Colonic mucosa (tissue), 4 donors: Measurements from ENCODE around the gene ZCCHC7. TPM values are rescaled to one million over a fixed set of nuclear protein-coding genes. Genes with fewer than 3 reads are reported as not detected.

Experiments
- DNase-seq: peaks from one replicate; pipeline ENCODE4 v3.0.0-alpha.2; 2020
- H3K27ac ChIP-seq: fragments of 200-600 bp; one replicate; pipeline ENCODE4 v1.8.0; 2021
- H3K27me3 ChIP-seq: fragments of 200-600 bp; one replicate; pipeline ENCODE4 v1.8.0; 2021
- H3K36me3 ChIP-seq: fragments of 200-600 bp; one replicate; pipeline ENCODE4 v1.8.0; 2021
- H3K4me1 ChIP-seq: fragments of 200-600 bp; one replicate; pipeline ENCODE4 v1.8.0; 2021; ENCODE audit warnings: mild to moderate bottlenecking
- H3K4me3 ChIP-seq: fragments of 200-600 bp; one replicate; pipeline ENCODE4 v1.8.0; 2021
- H3K9ac ChIP-seq, 2 donors: one replicate each; pipeline ENCODE4 v1.7.0; 2013; ENCODE audit warnings: control low read depth in 2 of 2, low read depth in 2 of 2, low read length in 2 of 2
- H3K9me3 ChIP-seq: fragments of 200-600 bp; one replicate; pipeline ENCODE4 v1.8.0; 2021
- intact Hi-C: fragments of 100-400 bp; cut with DNase I; formaldehyde crosslinking; loops from one replicate; pipeline ENCODE4 v1.14.1; 2022
- total RNA-seq, 2 donors: library from RNA; stranded (reverse); fragmentation: NEBNext Ultra II Directional in 1 of 2; extraction: Animal tissue kit (Norgen Biotek cat#: 25700) in 1 of 2; gene quantifications; one replicate each; pipeline ENCODE4 v1.2.1, GENCODE V29; 2021
- TF ChIP-seq, protein P1 (sequence below): fragments of 200-600 bp; IDR thresholded peaks from one replicate; pipeline ENCODE4 v1.8.0; 2022; ENCODE audit warnings: antibody characterized with exemption, mild to moderate bottlenecking
- donor health status: healthy.
- donor health status: DM: no; HTN: no; CAD: no.
- donor health status: DM: no; HTN: no; CAD: no.

ZCCHC7 gene
- total RNA-seq, 2 donors from 2014 or later, result 14.6 to 15.9 TPM

DNA sequence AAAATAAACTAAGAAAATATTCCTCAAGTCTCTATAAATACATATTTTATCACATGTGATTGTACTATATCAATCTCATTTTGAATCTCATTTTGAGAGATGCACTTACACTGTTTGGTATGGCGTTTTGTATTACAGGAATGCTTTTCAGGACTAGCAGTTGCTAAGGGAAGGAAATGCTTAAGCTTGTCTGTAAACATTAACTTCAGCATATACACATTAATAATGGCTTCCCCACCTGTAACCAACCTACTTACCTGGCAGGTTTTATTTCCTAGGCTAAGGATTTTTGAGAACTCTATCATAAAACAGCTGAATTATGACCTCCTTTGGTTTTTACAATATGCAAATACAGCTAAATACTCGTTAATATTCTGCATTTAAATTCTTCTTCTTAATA is 161.2 kb downstream of the ZCCHC7 start:
- no peaks in the 10 kb centered on the region for H3K4me1 ChIP-seq
- intact Hi-C loops, result no loop called here
- H3K4me3 ChIP-seq, result no peak overlapping the region
- H3K9ac ChIP-seq, result no peak overlapping the region
- H3K27ac ChIP-seq, result no peak overlapping the region
- no peaks in the 10 kb centered on the region for H3K9me3 ChIP-seq
- no peaks in the 10 kb centered on the region for H3K27me3 ChIP-seq
- TF ChIP-seq, protein P1, sequence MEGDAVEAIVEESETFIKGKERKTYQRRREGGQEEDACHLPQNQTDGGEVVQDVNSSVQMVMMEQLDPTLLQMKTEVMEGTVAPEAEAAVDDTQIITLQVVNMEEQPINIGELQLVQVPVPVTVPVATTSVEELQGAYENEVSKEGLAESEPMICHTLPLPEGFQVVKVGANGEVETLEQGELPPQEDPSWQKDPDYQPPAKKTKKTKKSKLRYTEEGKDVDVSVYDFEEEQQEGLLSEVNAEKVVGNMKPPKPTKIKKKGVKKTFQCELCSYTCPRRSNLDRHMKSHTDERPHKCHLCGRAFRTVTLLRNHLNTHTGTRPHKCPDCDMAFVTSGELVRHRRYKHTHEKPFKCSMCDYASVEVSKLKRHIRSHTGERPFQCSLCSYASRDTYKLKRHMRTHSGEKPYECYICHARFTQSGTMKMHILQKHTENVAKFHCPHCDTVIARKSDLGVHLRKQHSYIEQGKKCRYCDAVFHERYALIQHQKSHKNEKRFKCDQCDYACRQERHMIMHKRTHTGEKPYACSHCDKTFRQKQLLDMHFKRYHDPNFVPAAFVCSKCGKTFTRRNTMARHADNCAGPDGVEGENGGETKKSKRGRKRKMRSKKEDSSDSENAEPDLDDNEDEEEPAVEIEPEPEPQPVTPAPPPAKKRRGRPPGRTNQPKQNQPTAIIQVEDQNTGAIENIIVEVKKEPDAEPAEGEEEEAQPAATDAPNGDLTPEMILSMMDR, result no peak
- no peaks in the 10 kb centered on the region for H3K36me3 ChIP-seq
- DNase-seq, result no peak

DNA sequence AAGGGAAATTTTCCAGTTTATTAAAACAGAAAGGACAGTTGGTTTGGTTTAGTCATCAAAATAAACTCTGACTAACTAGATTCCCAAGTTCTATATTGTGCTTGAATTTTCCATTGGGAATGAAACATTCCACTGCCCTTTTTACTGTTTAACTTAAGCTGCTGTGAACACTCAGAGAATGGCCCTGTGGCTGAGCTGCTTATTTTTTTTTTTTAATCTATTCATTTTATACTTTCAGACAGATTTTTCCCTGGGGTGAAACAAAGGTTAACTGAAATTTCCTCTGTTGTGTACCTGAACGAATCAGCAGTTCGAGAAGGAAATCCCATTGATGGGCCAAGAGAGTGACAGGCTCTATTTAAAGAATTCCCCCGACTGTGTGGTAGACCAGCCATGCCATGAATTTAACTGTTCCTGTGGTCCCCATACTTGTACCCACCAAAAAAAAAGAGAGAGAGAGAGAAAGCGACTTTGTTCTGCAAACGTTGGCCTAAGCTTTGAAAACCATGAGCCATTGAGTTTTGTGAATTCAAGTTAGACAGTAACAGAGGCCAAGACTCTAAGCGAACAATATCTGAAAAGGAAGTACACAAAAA is 163.5 kb downstream of the ZCCHC7 start:
- Histone ChIP-seq H3K4me1 (no peaks in the 10 kb centered on the region), H3K36me3 (no peaks in the 10 kb centered on the region), H3K9ac (no peak overlapping the region), H3K9me3 (no peaks in the 10 kb centered on the region), H3K27me3 (no peaks in the 10 kb centered on the region), H3K27ac (no peak overlapping the region), H3K4me3 (no peak overlapping the region)
- no peak for DNase-seq
- intact Hi-C loops, result no loop called here
- TF ChIP-seq, protein P1, result no peak

DNA sequence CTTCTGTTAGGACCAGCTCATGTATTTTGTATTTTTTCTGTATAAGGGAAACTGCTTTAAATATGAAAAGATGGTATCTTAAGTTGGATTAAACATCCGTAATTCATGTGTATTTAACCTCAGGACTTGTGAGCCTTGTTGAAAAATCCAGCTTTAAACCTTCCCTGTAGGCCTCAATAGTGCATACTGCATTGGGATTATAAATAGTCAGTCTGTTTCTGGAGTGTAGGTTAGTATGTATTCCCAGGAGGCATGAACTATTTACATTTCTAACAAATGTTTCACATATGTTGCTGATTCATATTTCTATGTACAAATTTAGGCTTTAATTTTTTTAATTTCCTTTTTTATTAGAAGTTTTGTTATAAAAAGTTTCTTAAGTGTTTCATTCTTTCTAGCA is 164.3 kb downstream of the ZCCHC7 start:
- intact Hi-C loops, result no loop called here
- Histone ChIP-seq H3K27ac (no peak overlapping the region), H3K4me1 (no peaks in the 10 kb centered on the region), H3K4me3 (no peak overlapping the region), H3K9ac (no peak overlapping the region), H3K36me3 (no peaks in the 10 kb centered on the region), H3K9me3 (no peaks in the 10 kb centered on the region), H3K27me3 (no peaks in the 10 kb centered on the region)
- no peak for DNase-seq
- TF ChIP-seq, protein P1, result no peak

DNA sequence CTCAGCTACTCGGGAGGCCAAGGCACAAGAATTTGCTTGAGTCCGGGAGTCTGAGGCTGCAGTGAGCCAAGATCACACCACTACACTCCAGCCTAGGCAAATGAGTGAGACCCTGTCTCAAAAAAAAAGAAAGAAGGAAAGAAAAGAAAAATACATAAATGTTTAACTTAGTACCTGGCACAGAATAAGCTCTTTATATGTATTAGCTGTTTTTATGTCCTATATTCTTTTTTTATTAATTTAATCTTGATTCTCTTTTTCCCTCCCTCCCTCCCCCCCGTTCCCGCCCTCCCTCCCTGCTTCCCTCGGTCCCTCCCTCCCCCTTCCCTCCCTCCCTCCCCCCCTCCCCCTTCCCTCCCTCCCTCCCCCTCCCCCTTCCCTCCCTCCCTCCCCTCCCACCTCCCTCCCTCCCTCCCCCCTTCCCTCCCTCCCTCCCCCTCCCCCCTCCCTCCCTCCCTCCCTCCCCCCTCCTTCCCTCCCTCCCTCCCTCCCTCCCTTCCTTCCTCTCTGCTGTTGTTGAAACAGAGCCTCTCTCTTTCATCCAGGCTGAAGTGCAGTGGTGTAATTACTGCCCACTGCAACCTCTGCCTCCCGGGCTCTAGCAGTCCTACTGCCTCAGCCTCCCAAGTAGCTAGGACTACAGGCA is 166.3 kb downstream of the ZCCHC7 start:
- Histone ChIP-seq H3K27me3 (no peaks in the 10 kb centered on the region), H3K9me3 (no peaks in the 10 kb centered on the region), H3K4me1 (no peaks in the 10 kb centered on the region), H3K4me3 (no peak overlapping the region), H3K27ac (no peak overlapping the region), H3K36me3 (no peaks in the 10 kb centered on the region), H3K9ac (no peak overlapping the region)
- intact Hi-C loops, result no loop called here
- no peak for DNase-seq
- TF ChIP-seq, protein P1, result no peak

DNA sequence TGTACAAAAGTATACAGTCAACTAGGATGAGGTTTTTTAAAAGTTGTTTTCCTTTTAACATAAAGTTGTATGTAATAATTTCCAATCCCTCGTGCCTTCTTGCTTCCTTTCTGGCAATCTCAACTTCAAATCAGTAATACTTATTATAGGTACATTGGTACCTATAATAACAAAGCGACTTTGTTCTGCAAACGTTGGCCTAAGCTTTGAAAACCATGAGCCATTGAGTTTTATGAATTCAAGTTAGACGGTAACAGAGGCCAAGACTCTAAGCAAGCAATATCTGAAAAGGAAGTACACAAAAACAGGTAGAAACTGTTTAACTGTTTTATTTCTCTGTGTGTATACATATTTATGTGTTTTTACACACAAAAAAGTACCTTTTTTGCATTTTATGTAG is 166.9 kb downstream of the ZCCHC7 start:
- H3K9me3 ChIP-seq, result no peaks in the 10 kb centered on the region
- TF ChIP-seq, protein P1, result no peak
- H3K27me3 ChIP-seq, result no peaks in the 10 kb centered on the region
- intact Hi-C loops, result no loop called here
- H3K4me3 ChIP-seq, result no peak overlapping the region
- no peak overlapping the region for H3K9ac ChIP-seq
- no peaks in the 10 kb centered on the region for H3K36me3 ChIP-seq
- no peak for DNase-seq
- no peaks in the 10 kb centered on the region for H3K4me1 ChIP-seq
- no peak overlapping the region for H3K27ac ChIP-seq
